GM10248 (cell line): ENCODE data around the gene TFDP2.

Source experiments
- CTCF ChIA-PET: fragments of 300-600 bp; sonication (Branson Sonifier 250); formaldehyde crosslinking; extraction: SDS; loops from one replicate; lab custom pipeline; 2021; ENCODE audit warnings: antibody characterized with exemption; lab: Yijun Ruan, JAX
- POLR2A ChIA-PET: fragments of 350-650 bp; sonication (Branson Sonifier 250); formaldehyde crosslinking; extraction: SDS; loops from one replicate; lab custom pipeline; 2020; ENCODE audit warnings: antibody characterized with exemption; lab: Yijun Ruan, JAX
- DNase-seq: peaks from one replicate; pipeline ENCODE4 v3.0.0; 2012; ENCODE audit errors: extremely low spot score
- CTCF ChIP-seq: IDR thresholded peaks from 2 replicates; pipeline ENCODE4 v1.5.1; 2012; ENCODE audit warnings: mild to moderate bottlenecking, low read depth; ENCODE audit errors: extremely low read depth, missing control alignments, control extremely low read depth

The TFDP2 gene

GRCh38 chr3:141938011-141938500, 211.3 kb downstream of the TFDP2 start:
- TF ChIP-seq CTCF, result no peak
- DNase-seq, result no peak
- POLR2A ChIA-PET, result no interaction called here
- CTCF ChIA-PET, result interaction anchor here (1.0 kb wide), 1 partner anchor 8 kb away, joined by 4 read pairs; no protein-coding TSS in a partner anchor

- ChIA-PET CTCF (interaction anchor here (1.2 to 1.5 kb wide), 2 partner anchors 10 to 21 kb away, joined by 3 to 7 read pairs; no protein-coding TSS in a partner anchor), POLR2A (interaction anchor here (0.5 to 0.6 kb wide), 2 partner anchors 20 to 194 kb away, joined by 3 to 7 read pairs; no protein-coding TSS in a partner anchor)
- no peak for DNase-seq
- no peak for TF ChIP-seq CTCF
These were observed 215.0 kb downstream of the TFDP2 start for GRCh38 chr3:141934354-141934753.

GRCh38 chr3:141933421-141934300, 215.7 kb downstream of the TFDP2 start:
- ChIA-PET CTCF (interaction anchor here (1.2 to 1.5 kb wide), 3 partner anchors 9 to 20 kb away, joined by 3 to 7 read pairs (median 3); no protein-coding TSS in a partner anchor), POLR2A (interaction anchor here (0.5 kb wide), 1 partner anchor 193 kb away, joined by 3 read pairs; no protein-coding TSS in a partner anchor)
- TF ChIP-seq CTCF, result no peak
- DNase-seq, result no peak

DNA sequence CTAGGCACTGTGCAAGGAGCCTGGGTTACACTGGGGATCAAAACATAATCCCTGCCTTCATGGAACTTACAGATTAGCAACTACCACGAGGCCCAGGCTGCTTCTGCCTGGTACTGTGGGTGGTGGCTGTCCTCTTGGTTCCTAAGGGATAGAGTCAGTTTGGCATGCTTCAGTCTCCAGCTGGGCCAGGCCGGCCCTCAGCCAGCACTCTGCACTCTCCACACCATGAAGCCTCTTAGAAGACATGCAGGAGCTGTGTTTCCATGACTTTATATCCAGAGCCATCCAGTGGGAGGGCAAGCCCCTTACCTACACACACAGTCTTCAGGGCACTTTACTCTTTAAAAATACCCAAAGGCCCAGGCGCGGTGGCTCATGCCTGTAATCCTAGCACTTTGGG, 218.5 kb downstream of the TFDP2 start:
- ChIA-PET POLR2A (no interaction called here), CTCF (interaction anchor here (1.6 kb wide), 1 partner anchor 18 kb away, joined by 5 read pairs; no protein-coding TSS in a partner anchor)
- no peak for TF ChIP-seq CTCF
- DNase-seq, result no peak

DNA sequence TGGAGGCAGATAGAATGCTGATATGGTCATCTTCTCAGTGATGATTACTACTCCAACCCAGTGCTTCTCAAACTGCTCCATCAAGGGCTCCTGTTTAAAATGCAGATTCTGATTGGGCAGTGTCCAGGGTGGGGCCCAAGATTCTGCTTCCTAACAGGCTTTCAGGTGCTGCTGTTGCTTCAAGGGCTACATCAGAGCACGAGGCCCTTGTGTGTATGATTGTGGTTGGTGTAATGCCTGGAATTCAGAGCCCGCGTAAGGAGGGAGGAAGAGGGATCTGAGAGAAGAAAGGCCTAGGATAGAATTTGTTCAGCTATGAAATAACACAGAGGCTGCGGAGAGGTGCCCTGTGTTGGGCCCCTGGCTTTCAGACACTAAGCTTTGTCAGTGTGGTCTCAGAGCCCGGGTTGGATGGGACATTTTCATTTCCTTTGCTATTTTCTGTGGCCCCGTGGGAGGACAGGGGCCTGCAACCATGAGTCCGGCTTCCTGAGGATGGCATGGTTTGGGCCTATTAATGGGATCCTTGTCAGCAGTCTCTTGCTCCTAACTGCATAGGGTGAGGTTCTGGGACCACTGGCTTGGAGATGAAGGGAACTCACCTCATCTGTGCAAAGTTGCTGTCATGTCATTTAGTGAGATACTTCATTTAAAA, 219.9 kb downstream of the TFDP2 start:
- no peak for TF ChIP-seq CTCF
- no peak for DNase-seq
- POLR2A ChIA-PET, result no interaction called here
- CTCF ChIA-PET, result interaction anchor here (1.4 kb wide), 1 partner anchor 15 kb away, joined by 4 read pairs; no protein-coding TSS in a partner anchor

DNA sequence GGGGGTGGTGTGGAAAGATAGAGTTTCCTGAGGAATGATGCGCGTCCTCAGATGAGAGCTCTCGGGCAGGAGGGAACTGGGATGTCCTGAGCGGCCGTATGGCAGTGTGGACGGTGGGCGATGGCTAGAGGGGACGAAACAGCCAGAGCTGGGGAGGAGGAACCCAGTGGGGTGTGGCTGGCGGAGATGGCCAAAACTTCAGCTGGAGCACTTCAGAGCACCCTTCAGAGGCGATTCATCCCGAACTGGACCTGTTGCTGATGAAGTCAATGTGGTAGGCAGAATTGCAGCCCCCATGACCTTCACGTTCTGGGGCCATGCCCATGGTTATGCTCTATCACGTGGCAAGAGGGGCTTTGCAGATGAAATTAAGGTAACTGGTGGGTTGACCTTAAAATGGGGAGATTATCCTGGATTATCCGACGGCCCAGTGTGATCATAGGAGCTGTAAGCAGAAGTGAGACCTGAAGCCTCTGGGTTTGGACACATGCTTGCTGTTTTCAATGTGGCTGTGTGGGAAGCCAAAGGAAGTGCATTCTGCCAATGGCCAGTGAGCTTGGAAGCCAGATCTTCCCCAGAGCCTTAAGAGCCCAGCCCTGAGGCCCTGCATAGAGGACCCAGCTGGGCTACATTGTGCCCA, 220.6 kb downstream of the TFDP2 start:
- TF ChIP-seq CTCF, result no peak
- POLR2A ChIA-PET, result no interaction called here
- CTCF ChIA-PET, result interaction anchor here (1.4 kb wide), 1 partner anchor 14 kb away, joined by 4 read pairs; no protein-coding TSS in a partner anchor
- DNase-seq, result no peak
